Measurements from ENCODE around the gene PEX1. TPM values are rescaled to one million over a fixed set of nuclear protein-coding genes. Genes with fewer than 3 reads are reported as not detected.
"Not testable (repeated sequence)": the region's sequence is repeated elsewhere in the genome, so short reads cannot be mapped to it uniquely, and the experiment has no call there.

PEX1 gene
- total and polyA plus RNA-seq, 8 donors, result 12.4 to 53.9 (median 42.6) TPM

DNA sequence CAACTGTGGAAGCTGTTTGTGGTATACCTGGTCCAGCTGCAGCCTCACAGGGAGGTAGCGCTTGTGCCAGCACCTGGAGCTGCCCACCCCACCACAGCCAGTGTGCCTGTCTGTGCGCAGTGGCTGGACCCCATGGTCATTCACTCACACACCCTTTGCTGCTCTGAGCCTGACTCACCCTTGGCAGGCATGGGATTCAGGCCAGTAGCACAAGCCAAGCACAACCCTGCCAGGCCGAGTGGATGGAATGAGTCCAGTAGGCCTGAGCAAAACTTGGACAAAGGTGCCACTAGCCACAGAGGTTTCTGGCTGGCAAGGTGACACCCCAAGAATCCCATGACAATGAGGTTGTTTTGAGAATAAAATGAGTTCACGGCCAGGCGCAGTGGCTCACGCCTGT lies 19.3 kb upstream of the PEX1 start:
- ATAC-seq (no peak), DNase-seq (peak in 1 of 4 donors; percentile 42)
- Histone ChIP-seq H3K27ac (no peak overlapping the region), H3K4me3 (no peak overlapping the region), H3K27me3 (no peaks in the 10 kb centered on the region), H3K4me1 (no peaks in the 10 kb centered on the region), H3K36me3 (no peaks in the 10 kb centered on the region), H3K9me3 (no peaks in the 10 kb centered on the region)
- intact Hi-C loops (cut with DNase I), result no loop called here
- TF ChIP-seq, protein P1, sequence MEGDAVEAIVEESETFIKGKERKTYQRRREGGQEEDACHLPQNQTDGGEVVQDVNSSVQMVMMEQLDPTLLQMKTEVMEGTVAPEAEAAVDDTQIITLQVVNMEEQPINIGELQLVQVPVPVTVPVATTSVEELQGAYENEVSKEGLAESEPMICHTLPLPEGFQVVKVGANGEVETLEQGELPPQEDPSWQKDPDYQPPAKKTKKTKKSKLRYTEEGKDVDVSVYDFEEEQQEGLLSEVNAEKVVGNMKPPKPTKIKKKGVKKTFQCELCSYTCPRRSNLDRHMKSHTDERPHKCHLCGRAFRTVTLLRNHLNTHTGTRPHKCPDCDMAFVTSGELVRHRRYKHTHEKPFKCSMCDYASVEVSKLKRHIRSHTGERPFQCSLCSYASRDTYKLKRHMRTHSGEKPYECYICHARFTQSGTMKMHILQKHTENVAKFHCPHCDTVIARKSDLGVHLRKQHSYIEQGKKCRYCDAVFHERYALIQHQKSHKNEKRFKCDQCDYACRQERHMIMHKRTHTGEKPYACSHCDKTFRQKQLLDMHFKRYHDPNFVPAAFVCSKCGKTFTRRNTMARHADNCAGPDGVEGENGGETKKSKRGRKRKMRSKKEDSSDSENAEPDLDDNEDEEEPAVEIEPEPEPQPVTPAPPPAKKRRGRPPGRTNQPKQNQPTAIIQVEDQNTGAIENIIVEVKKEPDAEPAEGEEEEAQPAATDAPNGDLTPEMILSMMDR (IDR thresholded peaks at IDR 0.05), result no peak

DNA sequence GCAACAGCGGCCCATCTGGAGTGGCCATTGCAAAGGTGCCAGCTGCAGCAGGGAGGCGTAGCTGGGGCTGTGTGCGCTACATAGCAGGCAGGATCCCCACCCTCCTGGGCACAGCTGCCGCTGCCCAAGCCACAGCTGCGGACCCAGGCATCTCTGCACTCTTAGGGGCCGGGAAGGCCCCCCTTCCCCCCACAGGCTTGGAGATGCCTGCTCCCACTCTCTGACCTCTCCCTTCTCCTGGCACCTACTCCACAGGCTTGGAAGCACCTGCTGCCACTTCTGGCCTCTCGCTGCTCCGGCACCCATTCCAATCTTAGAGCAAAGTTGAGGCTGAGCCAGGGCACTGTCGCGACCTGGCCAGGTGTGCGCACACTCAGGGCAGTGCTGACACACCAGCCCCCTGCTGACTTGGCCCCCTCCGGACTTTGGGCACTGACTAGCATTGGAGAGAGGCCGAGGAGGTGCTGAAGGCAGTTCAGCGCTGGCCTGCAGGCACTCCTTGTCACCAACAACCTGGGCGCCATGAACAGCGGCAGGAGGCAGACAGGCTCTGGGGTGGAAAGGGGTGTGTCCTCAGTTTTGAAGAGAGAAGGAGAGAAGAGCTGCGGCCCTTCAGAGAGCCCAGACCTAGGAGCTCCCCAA lies 18.7 kb upstream of the PEX1 start:
- intact Hi-C loops (cut with DNase I), result no loop called here
- no peak overlapping the region for H3K27ac ChIP-seq
- DNase-seq (peak in 1 of 4 donors; percentile 62), ATAC-seq (no peak)
- H3K36me3 ChIP-seq, result no peaks in the 10 kb centered on the region
- H3K4me3 ChIP-seq, result no peak overlapping the region
- TF ChIP-seq, protein P1 (IDR thresholded peaks at IDR 0.05), result no peak
- no peaks in the 10 kb centered on the region for H3K9me3 ChIP-seq
- H3K27me3 ChIP-seq, result no peaks in the 10 kb centered on the region
- H3K4me1 ChIP-seq, result no peaks in the 10 kb centered on the region

DNA sequence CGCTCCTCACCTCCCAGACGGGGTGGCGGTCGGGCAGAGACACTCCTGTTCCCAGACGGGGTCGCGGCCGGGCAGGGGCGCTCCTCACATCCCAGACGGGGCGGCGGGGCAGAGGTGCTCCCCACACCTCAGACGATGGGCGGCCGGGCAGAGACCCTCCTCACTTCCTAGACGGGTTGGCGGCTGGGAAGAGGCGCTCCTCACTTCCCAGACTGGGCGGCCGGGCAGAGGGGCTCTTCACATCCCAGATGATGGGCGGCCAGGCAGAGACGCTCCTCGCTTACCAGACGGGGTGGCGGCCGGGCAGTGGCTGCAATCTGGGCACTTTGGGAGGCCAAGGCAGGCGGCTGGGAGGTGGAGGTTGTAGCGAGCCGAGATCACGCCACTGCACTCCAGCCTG lies 16.8 kb upstream of the PEX1 start:
- ATAC-seq; H3K4me1 ChIP-seq; intact Hi-C loops (cut with DNase I); H3K27ac ChIP-seq; H3K9me3 ChIP-seq; H3K36me3 ChIP-seq; H3K27me3 ChIP-seq; H3K4me3 ChIP-seq: not testable (repeated sequence)
- DNase-seq, result peak in 1 of 4 donors; percentile 61

DNA sequence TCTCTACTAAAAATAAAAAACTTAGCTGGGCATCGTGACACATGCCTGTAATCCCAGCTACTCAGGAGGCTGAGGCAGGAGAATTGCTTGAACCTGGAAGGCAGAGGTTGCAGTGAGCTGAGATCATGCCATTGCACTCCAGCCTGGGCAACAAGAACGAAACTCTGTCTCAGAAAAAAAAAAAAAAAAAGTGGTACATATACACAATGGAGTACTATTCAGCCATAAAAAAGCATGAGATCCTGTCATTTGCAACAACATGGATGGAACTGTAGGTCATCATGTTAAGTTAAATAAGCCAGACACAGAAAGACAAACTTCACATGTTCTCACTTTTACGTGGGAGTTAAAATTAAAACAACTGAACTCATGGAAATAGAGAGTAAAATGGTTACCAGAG lies 15.2 kb upstream of the PEX1 start:
- H3K27ac ChIP-seq; DNase-seq; ATAC-seq; H3K4me3 ChIP-seq; H3K36me3 ChIP-seq; H3K4me1 ChIP-seq; intact Hi-C loops (cut with DNase I); H3K9me3 ChIP-seq; H3K27me3 ChIP-seq: not testable (repeated sequence)

DNA sequence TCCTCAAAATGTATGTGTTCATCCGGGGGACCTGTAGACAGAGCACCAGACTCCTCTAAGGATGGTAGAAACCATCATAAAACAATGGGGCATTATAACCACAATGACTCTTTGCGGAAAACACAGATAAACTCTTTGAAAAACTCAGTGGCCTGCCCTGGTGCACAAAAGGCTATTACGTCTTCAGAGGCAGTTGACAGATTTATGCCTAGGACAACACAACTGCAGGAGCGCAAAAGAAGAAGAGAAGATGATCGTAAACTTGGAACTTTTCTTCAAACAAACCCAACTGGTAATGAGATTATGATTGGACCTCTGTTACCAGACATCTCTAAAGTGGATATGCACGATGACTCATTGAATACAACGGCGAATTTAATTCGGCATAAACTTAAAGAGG lies 6.3 kb upstream of the PEX1 start:
- TF ChIP-seq, protein P1 (IDR thresholded peaks at IDR 0.05), result no peak
- H3K4me1 ChIP-seq, result peaks cover under 1 to 17% of the 10 kb centered on the region in 2 donors
- peaks cover 0 to 99% of the 10 kb centered on the region in 2 donors for H3K36me3 ChIP-seq
- no peaks in the 10 kb centered on the region for H3K27me3 ChIP-seq
- H3K9me3 ChIP-seq, result no peaks in the 10 kb centered on the region
- intact Hi-C loops (cut with DNase I), result no loop called here
- no peak overlapping the region for H3K27ac ChIP-seq
- ATAC-seq, result no peak
- no peak overlapping the region for H3K4me3 ChIP-seq
- no peak for DNase-seq

DNA sequence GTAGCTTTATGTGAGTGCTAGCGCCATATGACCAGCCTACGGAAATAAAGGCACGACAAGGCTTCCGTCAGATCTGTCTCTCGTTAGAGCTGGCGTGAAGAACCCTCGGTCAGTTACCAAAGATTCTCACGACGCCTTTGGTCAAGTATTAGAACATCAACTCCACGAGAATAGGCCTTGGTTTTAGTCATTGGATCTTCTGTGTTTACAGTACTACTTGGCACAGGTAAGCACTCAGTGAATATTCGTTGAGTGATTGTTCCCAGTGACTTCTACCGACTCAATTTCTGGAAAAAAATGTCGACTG lies 591 bp upstream of the PEX1 start:
- intact Hi-C loops (cut with DNase I), result no loop called here
- H3K4me1 ChIP-seq, result peaks cover 10 to 19% of the 10 kb centered on the region in 2 donors

More for the DNA sequence above, 591 bp upstream of the PEX1 start:
- H3K27me3 ChIP-seq, result no peaks in the 10 kb centered on the region
- peaks cover 0 to 43% of the 10 kb centered on the region in 2 donors for H3K36me3 ChIP-seq
- TF ChIP-seq, protein P1 (IDR thresholded peaks at IDR 0.05), result no peak
- peak overlapping the region; percentile 87 to 92 for H3K27ac ChIP-seq
- ATAC-seq, result no peak
- no peak for DNase-seq
- H3K9me3 ChIP-seq, result no peaks in the 10 kb centered on the region
- peak overlapping the region; percentile 91 to 97 for H3K4me3 ChIP-seq
